ENCODE results near the gene SI.
"Not testable (repeated sequence)": the region's sequence is repeated elsewhere in the genome, so short reads cannot be mapped to it uniquely, and the experiment has no call there.

SI gene

DNA sequence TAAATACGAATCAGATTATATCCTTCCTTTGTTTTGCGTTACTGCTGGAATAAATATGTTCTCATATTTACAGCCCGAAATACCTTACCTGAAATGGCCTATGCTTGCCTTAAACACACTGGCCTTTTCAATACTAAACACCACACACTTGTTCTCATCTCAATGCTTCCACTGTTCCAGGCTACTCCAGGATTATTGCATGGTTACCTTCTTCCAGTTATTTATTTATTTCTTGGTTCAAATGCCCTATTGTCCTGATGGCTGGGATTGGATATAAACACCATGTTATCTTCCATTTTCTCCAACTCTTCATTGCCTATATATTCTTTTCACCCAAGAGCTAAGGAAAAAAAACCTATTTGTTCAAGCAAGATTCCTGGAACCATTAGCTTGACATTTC is 125.3 kb downstream of the SI start:
- Histone ChIP-seq H3K9me3 (ENCODE audit: control insufficient read depth, low read length) (no peaks in the 10 kb centered on the region), H3K9ac (ENCODE audit: low read length) (no peak overlapping the region), H3K4me3 (ENCODE audit: low read length) (no peak overlapping the region), H3K4me1 (ENCODE audit: control insufficient read depth, insufficient read depth, low read length) (no peaks in the 10 kb centered on the region), H3K36me3 (ENCODE audit: control insufficient read depth, insufficient read depth, low read length) (no peaks in the 10 kb centered on the region), H3K27me3 (ENCODE audit: control insufficient read depth, insufficient read depth, low read length) (no peaks in the 10 kb centered on the region)

DNA sequence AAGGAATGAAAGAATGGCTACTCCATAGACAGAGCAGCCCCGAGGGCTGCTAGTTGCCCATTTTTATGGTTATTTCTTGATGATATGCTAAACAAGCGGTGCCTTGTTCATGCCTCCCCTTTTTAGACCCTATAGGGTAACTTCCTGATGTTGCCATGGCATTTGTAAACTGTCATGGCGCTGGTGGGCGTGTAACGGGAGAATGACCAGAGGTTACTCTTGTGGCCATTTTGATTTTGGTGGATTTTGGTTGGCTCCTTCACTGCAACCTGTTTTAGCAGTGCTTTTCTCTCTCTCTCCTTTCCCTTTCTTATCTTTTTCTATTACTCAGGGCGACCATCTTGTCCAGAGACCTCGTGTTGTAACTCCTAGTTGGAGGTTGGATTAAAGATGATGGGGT is 126.9 kb downstream of the SI start:
- not testable (repeated sequence) for H3K4me3 ChIP-seq (ENCODE audit: low read length); H3K27me3 ChIP-seq (ENCODE audit: control insufficient read depth, insufficient read depth, low read length); H3K9me3 ChIP-seq (ENCODE audit: control insufficient read depth, low read length); H3K9ac ChIP-seq (ENCODE audit: low read length); H3K4me1 ChIP-seq (ENCODE audit: control insufficient read depth, insufficient read depth, low read length); H3K36me3 ChIP-seq (ENCODE audit: control insufficient read depth, insufficient read depth, low read length)

- H3K27me3 ChIP-seq (ENCODE audit: control insufficient read depth, insufficient read depth, low read length) = no peaks in the 10 kb centered on the region
- no peaks in the 10 kb centered on the region for H3K36me3 ChIP-seq (ENCODE audit: control insufficient read depth, insufficient read depth, low read length)
- H3K4me3 ChIP-seq (ENCODE audit: low read length) = no peak overlapping the region
- H3K9ac ChIP-seq (ENCODE audit: low read length) = no peak overlapping the region
- H3K4me1 ChIP-seq (ENCODE audit: control insufficient read depth, insufficient read depth, low read length) = no peaks in the 10 kb centered on the region
- H3K9me3 ChIP-seq (ENCODE audit: control insufficient read depth, low read length) = no peaks in the 10 kb centered on the region
Observed at GRCh38 chr3:164940745-164941144, 137.6 kb downstream of the SI start.

GRCh38 chr3:164929642-164930041 is 148.7 kb downstream of the SI start:
- H3K9me3 ChIP-seq (ENCODE audit: control insufficient read depth, low read length) = no peaks in the 10 kb centered on the region

More at GRCh38 chr3:164929642-164930041, 148.7 kb downstream of the SI start:
- Histone ChIP-seq H3K9ac (ENCODE audit: low read length) (no peak overlapping the region), H3K4me1 (ENCODE audit: control insufficient read depth, insufficient read depth, low read length) (no peaks in the 10 kb centered on the region), H3K4me3 (ENCODE audit: low read length) (no peak overlapping the region), H3K36me3 (ENCODE audit: control insufficient read depth, insufficient read depth, low read length) (no peaks in the 10 kb centered on the region), H3K27me3 (ENCODE audit: control insufficient read depth, insufficient read depth, low read length) (no peaks in the 10 kb centered on the region)
